RCC 7860 (cell line): ENCODE measurements around the gene LIMS2.

Experiments used
- DNase-seq: peaks from one replicate; pipeline ENCODE4 v3.0.0-alpha.2; 2015; ENCODE audit warnings: low spot score
- FAIRE-seq: peaks from 2 replicates; lab custom pipeline; 2012; peaks lifted over from hg19 to GRCh38; lab: Jason Lieb, UNC

LIMS2 gene

GRCh38 chr2:127678531-127678930 lies 3.2 kb upstream of the LIMS2 start:
- FAIRE-seq (no peak), DNase-seq (no peak)

- DNase-seq (no peak), FAIRE-seq (no peak)
These were observed 1.6 kb upstream of the LIMS2 start for GRCh38 chr2:127676906-127677305.

- DNase-seq (no peak), FAIRE-seq (no peak)
These were observed 805 bp downstream of the LIMS2 start for GRCh38 chr2:127674241-127675209.

- DNase-seq (no peak), FAIRE-seq (no peak)
These were observed 1.9 kb downstream of the LIMS2 start for GRCh38 chr2:127673291-127674069.

- FAIRE-seq (no peak), DNase-seq (no peak)
These were observed 2.7 kb downstream of the LIMS2 start for GRCh38 chr2:127672341-127673224.

- DNase-seq (no peak), FAIRE-seq (no peak)
These were observed 3.6 kb downstream of the LIMS2 start for GRCh38 chr2:127671557-127672302.

- FAIRE-seq: no peak
- no peak for DNase-seq
These were observed 4.4 kb downstream of the LIMS2 start for GRCh38 chr2:127670957-127671290.

GRCh38 chr2:127670055-127670956 lies 5.0 kb downstream of the LIMS2 start:
- FAIRE-seq: no peak
- no peak for DNase-seq

GRCh38 chr2:127669056-127669455 lies 6.3 kb downstream of the LIMS2 start:
- FAIRE-seq: no peak
- no peak for DNase-seq

GRCh38 chr2:127665267-127665893 lies 9.9 kb downstream of the LIMS2 start:
- DNase-seq (no peak), FAIRE-seq (no peak)

- DNase-seq: no peak
- FAIRE-seq: no peak
These were observed 10.5 kb downstream of the LIMS2 start for GRCh38 chr2:127664895-127665225.

GRCh38 chr2:127664065-127664894 lies 11.1 kb downstream of the LIMS2 start:
- FAIRE-seq (no peak), DNase-seq (no peak)

GRCh38 chr2:127663566-127664064 lies 11.7 kb downstream of the LIMS2 start:
- FAIRE-seq (no peak), DNase-seq (no peak)

GRCh38 chr2:127662937-127663565 lies 12.3 kb downstream of the LIMS2 start:
- DNase-seq (no peak), FAIRE-seq (no peak)

- no peak for DNase-seq
- FAIRE-seq: no peak
These were observed 13.3 kb downstream of the LIMS2 start for GRCh38 chr2:127661949-127662510.

GRCh38 chr2:127661072-127661649 lies 14.2 kb downstream of the LIMS2 start:
- DNase-seq: no peak
- no peak for FAIRE-seq

- DNase-seq (no peak), FAIRE-seq (no peak)
These were observed 15.1 kb downstream of the LIMS2 start for GRCh38 chr2:127660291-127660578.
